Measurements from ENCODE around the gene TGFB2. TPM values are rescaled to one million over a fixed set of nuclear protein-coding genes. Genes with fewer than 3 reads are reported as not detected.

The TGFB2 gene
- total and polyA plus RNA-seq, 2 experiments from 2014 or later, result 0.31 to 1.4 TPM

DNA sequence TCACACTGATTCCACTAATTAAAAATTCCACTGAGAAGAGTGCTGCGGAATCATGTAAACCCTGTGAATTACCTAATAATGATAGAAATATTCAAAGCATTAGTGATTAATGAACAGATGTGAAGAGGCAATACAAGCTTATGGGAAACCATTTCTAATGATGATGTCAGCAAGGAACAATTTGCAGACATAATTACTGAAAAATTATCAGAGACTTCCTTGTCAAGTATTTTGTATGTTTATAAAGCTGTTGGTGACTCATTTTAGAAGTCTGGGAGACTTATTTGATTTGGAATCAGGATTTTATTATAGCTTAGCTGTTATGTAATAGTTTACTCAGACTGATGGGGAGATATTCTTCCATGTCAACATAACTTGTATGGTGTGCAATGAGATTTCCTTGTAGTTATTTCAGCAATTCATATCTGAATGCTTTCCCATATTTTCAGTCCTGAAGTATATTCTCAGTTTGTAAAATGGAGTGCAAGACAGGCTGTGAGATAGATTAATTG is 135.5 kb downstream of the TGFB2 start:
- H3K27me3 ChIP-seq (ENCODE audit: insufficient read depth), result no peaks in the 10 kb centered on the region
- TF ChIP-seq ZNF331 (CRISPR knock-in tag; IDR thresholded peaks at IDR 0.05; ENCODE audit: low read depth), result no peak
- no peak for TF ChIP-seq ZNF114 (CRISPR knock-in tag; IDR thresholded peaks at IDR 0.05)
- TF ChIP-seq JUNB (IDR thresholded peaks at IDR 0.05; ENCODE audit: unreplicated experiment), result no peak
- TF ChIP-seq, protein P1, sequence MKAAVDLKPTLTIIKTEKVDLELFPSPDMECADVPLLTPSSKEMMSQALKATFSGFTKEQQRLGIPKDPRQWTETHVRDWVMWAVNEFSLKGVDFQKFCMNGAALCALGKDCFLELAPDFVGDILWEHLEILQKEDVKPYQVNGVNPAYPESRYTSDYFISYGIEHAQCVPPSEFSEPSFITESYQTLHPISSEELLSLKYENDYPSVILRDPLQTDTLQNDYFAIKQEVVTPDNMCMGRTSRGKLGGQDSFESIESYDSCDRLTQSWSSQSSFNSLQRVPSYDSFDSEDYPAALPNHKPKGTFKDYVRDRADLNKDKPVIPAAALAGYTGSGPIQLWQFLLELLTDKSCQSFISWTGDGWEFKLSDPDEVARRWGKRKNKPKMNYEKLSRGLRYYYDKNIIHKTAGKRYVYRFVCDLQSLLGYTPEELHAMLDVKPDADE (IDR thresholded peaks at IDR 0.05), result no peak
- TF ChIP-seq STAT1 (IDR thresholded peaks at IDR 0.05; ENCODE audit: unreplicated experiment), result no peak
- TF ChIP-seq POLR2AphosphoS5 (IDR thresholded peaks at IDR 0.05; ENCODE audit: low read depth), result no peak
- TF ChIP-seq, protein P2, sequence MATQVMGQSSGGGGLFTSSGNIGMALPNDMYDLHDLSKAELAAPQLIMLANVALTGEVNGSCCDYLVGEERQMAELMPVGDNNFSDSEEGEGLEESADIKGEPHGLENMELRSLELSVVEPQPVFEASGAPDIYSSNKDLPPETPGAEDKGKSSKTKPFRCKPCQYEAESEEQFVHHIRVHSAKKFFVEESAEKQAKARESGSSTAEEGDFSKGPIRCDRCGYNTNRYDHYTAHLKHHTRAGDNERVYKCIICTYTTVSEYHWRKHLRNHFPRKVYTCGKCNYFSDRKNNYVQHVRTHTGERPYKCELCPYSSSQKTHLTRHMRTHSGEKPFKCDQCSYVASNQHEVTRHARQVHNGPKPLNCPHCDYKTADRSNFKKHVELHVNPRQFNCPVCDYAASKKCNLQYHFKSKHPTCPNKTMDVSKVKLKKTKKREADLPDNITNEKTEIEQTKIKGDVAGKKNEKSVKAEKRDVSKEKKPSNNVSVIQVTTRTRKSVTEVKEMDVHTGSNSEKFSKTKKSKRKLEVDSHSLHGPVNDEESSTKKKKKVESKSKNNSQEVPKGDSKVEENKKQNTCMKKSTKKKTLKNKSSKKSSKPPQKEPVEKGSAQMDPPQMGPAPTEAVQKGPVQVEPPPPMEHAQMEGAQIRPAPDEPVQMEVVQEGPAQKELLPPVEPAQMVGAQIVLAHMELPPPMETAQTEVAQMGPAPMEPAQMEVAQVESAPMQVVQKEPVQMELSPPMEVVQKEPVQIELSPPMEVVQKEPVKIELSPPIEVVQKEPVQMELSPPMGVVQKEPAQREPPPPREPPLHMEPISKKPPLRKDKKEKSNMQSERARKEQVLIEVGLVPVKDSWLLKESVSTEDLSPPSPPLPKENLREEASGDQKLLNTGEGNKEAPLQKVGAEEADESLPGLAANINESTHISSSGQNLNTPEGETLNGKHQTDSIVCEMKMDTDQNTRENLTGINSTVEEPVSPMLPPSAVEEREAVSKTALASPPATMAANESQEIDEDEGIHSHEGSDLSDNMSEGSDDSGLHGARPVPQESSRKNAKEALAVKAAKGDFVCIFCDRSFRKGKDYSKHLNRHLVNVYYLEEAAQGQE (IDR thresholded peaks at IDR 0.05; ENCODE audit: unreplicated experiment), result no peak
- no peak for TF ChIP-seq CREB1 (CRISPR knock-in tag; IDR thresholded peaks at IDR 0.05; ENCODE audit: low read depth)
- TF ChIP-seq, protein P3, sequence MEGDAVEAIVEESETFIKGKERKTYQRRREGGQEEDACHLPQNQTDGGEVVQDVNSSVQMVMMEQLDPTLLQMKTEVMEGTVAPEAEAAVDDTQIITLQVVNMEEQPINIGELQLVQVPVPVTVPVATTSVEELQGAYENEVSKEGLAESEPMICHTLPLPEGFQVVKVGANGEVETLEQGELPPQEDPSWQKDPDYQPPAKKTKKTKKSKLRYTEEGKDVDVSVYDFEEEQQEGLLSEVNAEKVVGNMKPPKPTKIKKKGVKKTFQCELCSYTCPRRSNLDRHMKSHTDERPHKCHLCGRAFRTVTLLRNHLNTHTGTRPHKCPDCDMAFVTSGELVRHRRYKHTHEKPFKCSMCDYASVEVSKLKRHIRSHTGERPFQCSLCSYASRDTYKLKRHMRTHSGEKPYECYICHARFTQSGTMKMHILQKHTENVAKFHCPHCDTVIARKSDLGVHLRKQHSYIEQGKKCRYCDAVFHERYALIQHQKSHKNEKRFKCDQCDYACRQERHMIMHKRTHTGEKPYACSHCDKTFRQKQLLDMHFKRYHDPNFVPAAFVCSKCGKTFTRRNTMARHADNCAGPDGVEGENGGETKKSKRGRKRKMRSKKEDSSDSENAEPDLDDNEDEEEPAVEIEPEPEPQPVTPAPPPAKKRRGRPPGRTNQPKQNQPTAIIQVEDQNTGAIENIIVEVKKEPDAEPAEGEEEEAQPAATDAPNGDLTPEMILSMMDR (conservative IDR thresholded peaks at IDR 0.05; ENCODE audit: low read depth in 2 of 2), result no peak
- no peak for TF ChIP-seq EZH2phosphoT487 (IDR thresholded peaks at IDR 0.05; ENCODE audit: unreplicated experiment)
- no peak for TF ChIP-seq NANOG (IDR thresholded peaks at IDR 0.05; ENCODE audit: borderline replicate concordance)
- TF ChIP-seq EZH2 (IDR thresholded peaks at IDR 0.05; ENCODE audit: low read depth, unreplicated experiment), result no peak
- TF ChIP-seq, protein P4, sequence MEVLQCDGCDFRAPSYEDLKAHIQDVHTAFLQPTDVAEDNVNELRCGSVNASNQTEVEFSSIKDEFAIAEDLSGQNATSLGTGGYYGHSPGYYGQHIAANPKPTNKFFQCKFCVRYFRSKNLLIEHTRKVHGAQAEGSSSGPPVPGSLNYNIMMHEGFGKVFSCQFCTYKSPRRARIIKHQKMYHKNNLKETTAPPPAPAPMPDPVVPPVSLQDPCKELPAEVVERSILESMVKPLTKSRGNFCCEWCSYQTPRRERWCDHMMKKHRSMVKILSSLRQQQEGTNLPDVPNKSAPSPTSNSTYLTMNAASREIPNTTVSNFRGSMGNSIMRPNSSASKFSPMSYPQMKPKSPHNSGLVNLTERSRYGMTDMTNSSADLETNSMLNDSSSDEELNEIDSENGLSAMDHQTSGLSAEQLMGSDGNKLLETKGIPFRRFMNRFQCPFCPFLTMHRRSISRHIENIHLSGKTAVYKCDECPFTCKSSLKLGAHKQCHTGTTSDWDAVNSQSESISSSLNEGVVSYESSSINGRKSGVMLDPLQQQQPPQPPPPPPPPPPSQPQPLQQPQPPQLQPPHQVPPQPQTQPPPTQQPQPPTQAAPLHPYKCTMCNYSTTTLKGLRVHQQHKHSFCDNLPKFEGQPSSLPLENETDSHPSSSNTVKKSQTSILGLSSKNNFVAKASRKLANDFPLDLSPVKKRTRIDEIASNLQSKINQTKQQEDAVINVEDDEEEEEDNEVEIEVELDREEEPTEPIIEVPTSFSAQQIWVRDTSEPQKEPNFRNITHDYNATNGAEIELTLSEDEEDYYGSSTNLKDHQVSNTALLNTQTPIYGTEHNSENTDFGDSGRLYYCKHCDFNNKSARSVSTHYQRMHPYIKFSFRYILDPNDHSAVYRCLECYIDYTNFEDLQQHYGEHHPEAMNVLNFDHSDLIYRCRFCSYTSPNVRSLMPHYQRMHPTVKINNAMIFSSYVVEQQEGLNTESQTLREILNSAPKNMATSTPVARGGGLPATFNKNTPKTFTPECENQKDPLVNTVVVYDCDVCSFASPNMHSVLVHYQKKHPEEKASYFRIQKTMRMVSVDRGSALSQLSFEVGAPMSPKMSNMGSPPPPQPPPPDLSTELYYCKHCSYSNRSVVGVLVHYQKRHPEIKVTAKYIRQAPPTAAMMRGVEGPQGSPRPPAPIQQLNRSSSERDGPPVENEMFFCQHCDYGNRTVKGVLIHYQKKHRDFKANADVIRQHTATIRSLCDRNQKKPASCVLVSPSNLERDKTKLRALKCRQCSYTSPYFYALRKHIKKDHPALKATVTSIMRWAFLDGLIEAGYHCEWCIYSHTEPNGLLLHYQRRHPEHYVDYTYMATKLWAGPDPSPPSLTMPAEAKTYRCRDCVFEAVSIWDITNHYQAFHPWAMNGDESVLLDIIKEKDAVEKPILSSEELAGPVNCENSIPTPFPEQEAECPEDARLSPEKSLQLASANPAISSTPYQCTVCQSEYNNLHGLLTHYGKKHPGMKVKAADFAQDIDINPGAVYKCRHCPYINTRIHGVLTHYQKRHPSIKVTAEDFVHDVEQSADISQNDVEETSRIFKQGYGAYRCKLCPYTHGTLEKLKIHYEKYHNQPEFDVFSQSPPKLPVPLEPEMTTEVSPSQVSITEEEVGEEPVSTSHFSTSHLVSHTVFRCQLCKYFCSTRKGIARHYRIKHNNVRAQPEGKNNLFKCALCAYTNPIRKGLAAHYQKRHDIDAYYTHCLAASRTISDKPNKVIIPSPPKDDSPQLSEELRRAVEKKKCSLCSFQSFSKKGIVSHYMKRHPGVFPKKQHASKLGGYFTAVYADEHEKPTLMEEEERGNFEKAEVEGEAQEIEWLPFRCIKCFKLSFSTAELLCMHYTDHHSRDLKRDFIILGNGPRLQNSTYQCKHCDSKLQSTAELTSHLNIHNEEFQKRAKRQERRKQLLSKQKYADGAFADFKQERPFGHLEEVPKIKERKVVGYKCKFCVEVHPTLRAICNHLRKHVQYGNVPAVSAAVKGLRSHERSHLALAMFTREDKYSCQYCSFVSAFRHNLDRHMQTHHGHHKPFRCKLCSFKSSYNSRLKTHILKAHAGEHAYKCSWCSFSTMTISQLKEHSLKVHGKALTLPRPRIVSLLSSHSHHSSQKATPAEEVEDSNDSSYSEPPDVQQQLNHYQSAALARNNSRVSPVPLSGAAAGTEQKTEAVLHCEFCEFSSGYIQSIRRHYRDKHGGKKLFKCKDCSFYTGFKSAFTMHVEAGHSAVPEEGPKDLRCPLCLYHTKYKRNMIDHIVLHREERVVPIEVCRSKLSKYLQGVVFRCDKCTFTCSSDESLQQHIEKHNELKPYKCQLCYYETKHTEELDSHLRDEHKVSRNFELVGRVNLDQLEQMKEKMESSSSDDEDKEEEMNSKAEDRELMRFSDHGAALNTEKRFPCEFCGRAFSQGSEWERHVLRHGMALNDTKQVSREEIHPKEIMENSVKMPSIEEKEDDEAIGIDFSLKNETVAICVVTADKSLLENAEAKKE (CRISPR knock-in tag; IDR thresholded peaks at IDR 0.05), result no peak
- Mint-ChIP-seq H3K36me3 (ENCODE audit: low read depth) (no peaks in the 10 kb centered on the region), H3K27me3 (ENCODE audit: insufficient read depth, low read depth, poor library complexity) (no peaks in the 10 kb centered on the region), H3K4me1 (no peaks in the 10 kb centered on the region; the same call in 2 of the 3 replicates), H3K27ac (no peak overlapping the region), H3K9me3 (no peaks in the 10 kb centered on the region), H3K4me3 (no peak overlapping the region)
- H3K79me2 ChIP-seq (replicated peaks; ENCODE audit: insufficient read depth), result no peaks in the 10 kb centered on the region
- H4K20me1 ChIP-seq (replicated peaks; ENCODE audit: insufficient read depth), result no peaks in the 10 kb centered on the region
- H3K36me3 ChIP-seq (ENCODE audit: insufficient read depth), result no peaks in the 10 kb centered on the region
- H3K4me2 ChIP-seq, result no peak overlapping the region
- no peak for ATAC-seq
- H3K27ac ChIP-seq (ENCODE audit: low read depth), result no peak overlapping the region
- no peak overlapping the region for H3K4me3 ChIP-seq
- no peak for DNase-seq (ENCODE audit: low spot score)
- no peaks in the 10 kb centered on the region for H3K4me1 ChIP-seq (ENCODE audit: insufficient read depth)
- no peak overlapping the region for H2AFZ ChIP-seq
- H3K9me2 ChIP-seq (ENCODE audit: insufficient read depth), result no peaks in the 10 kb centered on the region
- H3F3A ChIP-seq (replicated peaks; ENCODE audit: low read depth), result no peaks in the 10 kb centered on the region

Data from GM23338 (cell line).